GM21381 (cell line): ENCODE results near the gene GPN2.
"Not testable (repeated sequence)": the region's sequence is repeated elsewhere in the genome, so short reads cannot be mapped to it uniquely, and the experiment has no call there.

Source experiments
- ATAC-seq: cut with Tn5 transposase; IDR thresholded peaks from one replicate; pipeline ENCODE4 v1.9.1; 2021; ENCODE audit warnings: mild to moderate bottlenecking, moderate library complexity; ENCODE audit not compliant: unreplicated experiment

The GPN2 gene

DNA sequence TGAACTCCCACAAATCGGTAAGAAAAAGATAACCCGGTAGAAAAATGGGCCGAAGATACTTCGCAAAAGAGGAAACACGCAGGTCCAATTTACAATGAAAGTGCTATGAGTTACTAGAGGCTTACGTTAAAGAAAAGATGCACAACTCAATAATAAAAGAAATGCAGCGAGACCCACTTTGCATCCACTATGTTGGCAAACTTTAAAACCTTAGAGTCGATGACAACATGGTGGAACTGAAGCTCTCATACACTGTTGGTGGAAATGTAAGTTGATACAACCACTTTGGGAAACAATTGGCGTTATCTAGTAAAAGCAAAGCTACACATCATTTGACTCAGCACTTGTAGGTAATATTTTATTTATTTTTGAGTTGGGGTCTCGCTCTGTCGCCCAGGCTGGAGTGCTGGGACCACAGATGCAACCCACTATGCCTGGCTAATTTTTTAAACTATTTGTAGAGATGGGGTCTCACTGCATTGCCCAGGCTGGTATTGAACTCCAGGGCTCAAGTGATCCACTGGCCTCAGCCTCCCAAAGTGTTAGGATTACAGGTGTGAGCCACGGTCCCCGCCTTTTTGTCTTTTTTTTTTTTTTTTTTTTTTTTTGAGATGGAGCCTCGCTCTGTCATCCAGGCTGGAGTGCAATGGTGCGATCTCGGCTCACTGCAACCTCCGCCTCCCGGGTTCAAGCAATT, 10.9 kb upstream of the GPN2 start:
- ATAC-seq: no peak

DNA sequence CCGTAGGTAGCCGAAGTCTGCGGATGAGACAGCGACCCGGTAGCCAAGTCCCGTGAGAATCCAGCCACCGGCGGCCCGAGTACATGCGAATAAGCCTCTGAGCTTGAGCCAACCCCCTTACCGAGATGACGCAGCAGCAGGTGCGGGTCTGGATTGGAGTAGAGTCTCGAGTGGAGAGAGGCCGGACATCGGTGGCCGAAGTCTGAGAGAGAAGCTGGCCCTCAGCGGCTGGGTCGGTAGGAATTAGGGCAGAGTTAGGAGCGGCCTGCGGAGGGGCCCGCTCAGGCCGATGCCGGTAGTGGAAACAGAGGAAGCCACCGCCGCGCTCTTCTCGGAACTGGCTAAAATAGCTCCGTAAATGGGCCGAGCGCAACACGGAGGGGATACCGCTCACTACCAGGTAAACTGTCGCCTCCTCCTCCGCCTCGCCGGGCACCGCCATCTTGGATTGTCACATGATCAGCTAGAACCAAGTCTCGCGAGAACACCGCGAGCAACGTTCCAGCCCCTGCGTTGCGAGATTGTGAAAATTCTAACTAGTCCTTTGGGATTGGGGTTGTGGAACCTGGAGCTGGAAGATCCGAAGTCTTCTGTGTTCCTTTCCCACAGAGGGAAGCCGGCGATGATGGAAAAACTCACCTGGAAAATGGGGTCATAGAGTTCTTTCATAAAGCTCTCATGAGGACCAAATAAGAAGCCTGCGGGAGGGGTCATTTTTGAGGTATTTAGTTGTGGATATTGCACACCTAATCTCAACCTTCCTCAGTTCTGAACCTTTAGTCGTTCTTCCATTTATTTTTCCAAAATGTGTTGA, 10.1 kb upstream of the GPN2 start, which contains the start of gene GPATCH3:
Gene GPATCH3, minus strand, starts transcription at position 467 of the 814 bp plus-strand sequence. Its CDS starts 25 bp downstream, at position 442.
- ATAC-seq: peak; percentile 87

DNA sequence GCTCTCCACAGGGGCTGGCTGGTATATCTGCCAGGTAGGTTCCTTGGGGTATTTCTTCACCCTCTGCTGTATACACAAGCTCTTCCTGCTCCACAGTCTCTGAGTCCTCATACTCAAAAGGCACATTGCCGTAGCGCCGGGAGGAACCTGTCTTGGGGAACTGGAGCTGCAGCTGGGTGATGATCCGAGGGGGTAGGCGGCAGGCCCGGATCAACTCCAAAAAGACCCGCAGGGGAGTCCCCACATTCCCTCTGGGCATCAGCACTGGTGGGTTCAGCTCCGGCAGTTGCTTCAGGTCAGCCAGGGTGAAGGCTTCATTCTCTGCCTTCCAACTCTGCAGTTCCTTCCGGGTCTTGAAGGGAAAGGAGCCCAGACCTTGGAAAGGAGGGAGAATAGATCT, 7.3 kb upstream of the GPN2 start:
- no peak for ATAC-seq

DNA sequence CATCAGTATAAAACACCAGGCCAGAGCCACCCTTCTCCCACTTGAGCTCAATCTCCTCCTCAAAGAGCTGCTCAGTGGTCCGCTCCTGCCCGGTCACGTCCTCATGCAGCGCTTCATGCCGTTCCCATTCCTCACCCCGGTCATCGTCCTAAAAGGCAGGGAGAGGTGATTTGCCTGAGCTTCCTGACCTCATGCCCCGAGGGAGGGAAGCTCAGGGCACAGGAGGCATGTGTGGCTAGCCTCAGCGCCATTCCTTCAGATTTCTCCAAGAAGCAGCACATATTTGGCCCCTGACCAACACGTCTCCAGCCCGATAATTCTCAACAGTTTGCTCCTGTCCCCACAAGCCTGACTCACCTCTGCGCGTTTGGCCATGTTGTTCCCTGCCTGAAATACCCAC, 4.2 kb upstream of the GPN2 start:
- no peak for ATAC-seq

DNA sequence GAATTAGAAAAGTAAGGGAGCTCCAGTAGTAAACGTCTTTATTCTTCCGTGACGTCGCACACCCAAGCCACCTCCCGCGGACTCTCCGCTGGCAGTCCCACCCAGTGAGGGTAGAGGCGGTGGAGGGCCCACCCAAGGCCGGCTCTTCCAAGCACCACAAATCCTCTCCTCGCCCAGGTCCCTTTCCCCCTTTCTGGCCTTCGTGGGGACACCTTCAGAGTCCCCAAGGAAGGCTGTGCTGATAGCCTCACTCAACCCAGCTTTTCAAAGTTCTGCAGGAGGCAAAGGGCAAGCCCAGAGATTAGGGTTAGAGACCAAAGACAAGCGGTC, 349 bp upstream of the GPN2 start:
- peak; percentile 21 for ATAC-seq

DNA sequence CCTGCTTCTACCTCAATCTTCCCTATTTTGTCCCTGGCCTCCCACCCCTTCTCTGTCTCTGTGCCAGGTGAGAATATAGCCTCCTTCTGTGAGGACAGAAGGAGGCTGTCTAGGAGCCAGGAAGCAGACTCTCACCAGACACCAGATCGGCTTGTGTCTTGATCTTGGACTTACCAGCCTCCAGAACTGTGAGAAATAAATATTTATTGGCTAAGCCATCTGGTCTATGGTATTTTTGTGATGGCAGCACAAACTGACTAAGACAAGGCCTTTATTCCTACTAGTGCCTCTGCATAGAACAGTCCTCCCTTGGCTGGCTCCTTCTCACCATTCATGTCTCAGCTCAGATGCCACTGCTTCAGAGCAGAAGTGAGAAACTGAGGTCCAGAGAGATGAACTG, 1.9 kb downstream of the GPN2 start:
- no peak for ATAC-seq

DNA sequence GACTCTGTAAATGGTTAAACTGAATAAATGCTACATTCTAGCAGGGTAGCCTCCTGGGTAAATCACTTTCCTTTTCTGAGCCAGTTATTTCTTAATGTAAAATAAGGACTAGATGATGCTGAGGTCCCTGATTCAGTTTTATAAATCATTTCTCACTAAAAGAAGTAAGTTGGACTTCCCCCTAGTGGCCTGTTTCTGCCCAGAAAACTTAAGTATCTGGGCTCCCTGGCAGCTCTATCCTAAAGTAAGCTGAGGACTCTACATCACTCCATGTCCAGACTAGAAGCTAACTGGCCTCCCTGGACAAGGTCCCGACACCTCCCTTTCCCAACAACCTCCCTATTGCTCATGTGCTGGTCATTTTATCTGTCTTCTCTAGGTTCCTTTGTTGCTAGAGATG, 3.0 kb downstream of the GPN2 start:
- no peak for ATAC-seq

DNA sequence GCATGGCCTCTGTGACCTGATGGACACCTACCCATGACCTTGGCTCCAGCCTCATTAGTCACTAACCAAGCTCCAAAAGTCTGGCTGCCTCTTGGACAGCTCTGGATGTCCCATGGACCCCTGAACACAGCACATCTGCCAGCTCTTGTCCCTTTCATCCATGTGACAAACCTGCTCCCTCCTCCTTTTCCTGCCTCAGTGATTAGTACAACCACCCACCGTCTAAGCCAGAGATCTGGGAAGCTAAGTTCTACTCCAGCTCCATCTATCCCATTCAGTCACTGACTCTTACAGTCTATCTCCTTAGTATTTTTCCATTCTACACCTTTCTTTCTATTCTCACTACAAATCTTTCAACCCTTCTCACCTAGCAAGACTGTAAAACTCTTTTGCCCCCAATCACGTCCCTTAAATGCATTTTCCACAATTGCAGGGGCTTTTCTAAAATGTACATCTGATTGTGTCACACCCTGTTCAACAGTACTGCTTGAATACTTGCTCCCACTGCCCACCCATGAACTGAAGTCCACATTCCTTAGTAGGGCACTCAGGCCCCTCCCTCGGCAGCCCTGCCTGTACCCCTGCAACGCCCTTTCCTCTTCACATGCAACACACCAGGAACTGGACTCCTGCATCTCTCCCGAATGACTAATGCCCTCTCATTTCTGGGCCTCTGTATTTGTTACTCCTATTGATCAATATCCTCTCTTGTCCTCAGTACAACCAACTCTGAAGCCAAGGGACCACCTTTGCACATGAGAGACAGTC, 7.2 kb downstream of the GPN2 start:
- no peak for ATAC-seq

DNA sequence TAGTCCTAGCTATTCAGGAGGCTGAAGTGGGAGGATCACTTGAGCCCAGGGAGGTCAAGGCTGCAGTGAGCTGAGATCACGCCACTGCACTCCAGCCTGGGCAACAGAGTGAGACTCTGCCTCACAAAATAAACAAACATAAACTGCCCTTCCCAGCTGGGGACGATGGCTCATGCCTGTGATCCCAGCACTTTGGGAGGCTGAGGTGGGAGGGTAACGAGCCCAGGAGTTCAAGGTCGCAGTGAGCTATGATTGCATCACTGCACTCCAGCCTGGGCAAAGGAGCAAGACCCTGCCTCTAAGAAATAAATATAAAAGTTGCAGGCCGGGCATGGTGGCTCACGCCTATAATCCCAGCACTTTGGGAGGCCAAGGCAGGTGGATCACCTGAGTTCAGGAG, 8.5 kb downstream of the GPN2 start:
- ATAC-seq: not testable (repeated sequence)

DNA sequence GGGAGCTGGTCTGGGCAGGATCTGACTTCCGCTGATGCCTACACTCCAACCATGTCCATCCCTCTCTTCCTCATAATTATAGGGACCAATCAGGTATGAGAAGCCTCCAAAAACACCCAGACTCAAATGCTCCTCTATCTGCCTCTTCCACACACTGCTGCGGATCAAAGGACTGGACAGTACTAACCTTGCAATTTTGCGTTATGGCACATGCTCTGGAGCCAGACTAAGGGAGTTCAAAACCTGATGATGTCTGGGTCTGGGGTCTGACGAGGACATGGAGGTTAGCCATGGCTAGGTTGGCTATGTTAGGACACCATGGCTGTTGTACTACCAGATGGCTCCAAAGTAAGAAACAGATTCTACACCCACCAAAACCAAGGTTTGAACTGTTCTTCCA, 10.3 kb downstream of the GPN2 start:
- ATAC-seq: no peak

DNA sequence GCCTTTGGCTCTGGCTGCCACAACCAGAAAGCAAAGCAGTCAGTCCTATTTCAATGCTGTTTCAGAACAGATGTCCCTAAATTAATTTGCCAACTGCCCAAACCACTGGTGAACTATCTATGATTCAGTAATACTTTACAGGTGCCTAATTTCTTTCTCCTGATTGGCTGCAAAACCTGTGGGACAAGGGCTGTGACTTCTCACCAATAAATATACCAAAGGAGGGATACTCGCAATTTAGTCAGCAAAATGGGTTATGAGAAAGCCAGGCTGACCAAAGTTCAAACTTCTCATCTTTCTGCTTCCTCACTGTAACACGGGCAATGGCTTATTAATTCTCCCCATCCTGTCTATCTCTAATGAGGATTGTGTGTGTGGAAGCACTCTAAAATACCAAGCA, 12.8 kb downstream of the GPN2 start:
- ATAC-seq: no peak

DNA sequence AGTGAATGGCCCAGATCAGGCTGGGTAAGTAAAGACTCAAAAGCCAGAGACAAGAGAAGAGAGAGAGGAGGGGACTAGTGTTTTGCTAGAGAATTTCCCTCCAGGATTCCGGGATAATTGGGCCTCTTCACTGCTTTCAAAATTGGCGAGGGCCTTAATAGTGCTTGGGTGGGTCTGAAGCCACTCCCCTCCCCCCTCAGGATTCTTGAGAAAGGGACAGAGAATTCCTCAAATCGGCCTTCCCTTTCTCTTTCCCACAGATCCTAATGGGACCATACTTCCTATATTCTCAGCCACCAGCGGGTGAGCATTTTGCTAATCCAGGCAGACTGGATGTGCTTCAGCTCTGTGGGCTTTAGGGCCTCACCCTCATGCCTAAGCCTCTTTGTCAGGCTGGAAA, 15.2 kb downstream of the GPN2 start:
- no peak for ATAC-seq

DNA sequence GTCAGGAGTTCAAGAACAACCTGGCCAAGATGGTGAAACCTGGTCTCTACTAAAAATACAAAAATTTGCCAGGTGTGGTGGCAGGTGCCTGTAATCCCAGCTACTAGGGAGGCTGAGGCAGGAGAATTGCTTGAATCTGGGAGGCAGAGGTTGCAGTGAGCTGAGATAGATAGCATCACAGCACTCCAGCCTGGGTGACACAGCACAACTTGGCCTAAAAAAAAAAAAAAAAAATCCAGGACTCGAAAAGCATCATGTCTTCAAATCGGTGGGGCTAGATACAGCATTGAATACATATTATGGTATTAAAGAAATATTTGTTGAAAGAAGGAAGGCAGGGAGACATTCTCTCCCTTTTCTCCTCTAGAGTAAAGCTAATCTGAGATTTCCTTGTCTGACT, 17.0 kb downstream of the GPN2 start:
- not testable (repeated sequence) for ATAC-seq

DNA sequence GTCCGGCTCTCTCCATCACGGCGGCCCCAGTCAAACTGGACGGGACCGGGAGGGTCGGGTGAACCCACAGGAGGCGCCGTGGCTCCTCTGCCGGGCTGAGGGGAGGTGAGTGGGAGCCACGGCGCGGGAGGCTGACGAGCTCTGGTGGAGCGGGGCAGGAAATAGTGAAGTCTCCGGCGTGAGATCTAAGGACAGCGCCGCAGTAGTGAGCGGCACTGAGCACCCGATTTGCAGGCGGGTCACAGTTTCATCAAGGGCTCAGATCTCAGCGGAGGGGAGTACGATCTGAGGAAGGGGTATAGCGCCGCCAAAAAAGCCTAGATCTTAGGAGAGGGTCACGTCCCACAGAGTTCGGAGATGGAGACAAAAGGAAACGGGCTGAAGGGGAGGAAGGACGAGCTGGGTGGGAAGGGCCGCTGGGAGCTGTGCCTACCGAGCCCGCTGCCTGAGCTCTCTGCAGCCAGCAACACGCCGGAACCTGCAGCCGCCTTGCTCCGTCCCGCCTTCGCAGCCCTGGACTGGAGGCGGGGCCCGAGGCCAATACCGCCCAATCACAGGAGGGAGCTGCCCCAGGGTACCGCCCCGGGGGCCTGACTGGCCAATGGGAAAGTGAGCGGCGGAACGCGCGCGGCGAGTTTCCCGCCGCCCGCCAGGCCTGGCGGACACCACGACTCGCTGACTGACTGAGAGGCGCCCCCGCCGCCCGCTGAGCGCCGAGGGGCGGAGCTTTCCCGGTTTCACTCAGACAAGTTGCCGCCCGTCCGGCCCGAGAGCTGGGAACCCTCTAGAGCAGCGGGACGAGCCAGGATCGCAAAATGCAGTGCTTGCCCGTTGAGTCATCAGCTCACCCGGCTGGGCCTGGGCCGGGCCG, 25.2 kb downstream of the GPN2 start:
- peak; percentile 91 for ATAC-seq

DNA sequence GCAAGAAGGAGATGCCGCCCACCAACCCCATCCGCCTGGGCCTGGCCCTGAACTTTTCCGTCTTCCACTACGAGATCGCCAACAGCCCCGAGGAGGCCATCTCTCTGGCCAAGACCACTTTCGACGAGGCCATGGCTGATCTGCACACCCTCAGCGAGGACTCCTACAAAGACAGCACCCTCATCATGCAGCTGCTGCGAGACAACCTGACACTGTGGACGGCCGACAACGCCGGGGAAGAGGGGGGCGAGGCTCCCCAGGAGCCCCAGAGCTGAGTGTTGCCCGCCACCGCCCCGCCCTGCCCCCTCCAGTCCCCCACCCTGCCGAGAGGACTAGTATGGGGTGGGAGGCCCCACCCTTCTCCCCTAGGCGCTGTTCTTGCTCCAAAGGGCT, 26.4 kb downstream of the GPN2 start:
- no peak for ATAC-seq

DNA sequence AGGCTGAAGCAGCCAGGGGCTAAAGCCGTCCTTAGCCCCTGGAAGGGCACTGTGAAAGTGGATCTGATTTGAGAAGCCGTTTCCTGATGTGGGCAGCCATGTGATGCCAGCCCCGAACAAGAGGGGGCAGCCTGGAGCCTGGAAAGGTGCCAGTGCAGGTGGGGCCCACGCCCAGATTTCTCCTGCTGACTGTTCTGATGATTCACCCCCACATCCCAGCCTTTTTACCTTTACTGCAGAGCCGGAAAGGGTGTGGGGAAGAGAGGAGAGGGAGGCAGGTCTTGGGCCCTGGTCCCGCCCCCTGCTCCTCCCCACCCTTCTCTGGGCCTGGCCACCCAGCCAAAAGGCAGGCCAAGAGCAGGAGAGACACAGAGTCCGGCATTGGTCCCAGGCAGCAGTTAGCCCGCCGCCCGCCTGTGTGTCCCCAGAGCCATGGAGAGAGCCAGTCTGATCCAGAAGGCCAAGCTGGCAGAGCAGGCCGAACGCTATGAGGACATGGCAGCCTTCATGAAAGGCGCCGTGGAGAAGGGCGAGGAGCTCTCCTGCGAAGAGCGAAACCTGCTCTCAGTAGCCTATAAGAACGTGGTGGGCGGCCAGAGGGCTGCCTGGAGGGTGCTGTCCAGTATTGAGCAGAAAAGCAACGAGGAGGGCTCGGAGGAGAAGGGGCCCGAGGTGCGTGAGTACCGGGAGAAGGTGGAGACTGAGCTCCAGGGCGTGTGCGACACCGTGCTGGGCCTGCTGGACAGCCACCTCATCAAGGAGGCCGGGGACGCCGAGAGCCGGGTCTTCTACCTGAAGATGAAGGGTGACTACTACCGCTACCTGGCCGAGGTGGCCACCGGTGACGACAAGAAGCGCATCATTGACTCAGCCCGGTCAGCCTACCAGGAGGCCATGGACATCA, 27.1 kb downstream of the GPN2 start, which contains the start of gene SFN:
Gene SFN, plus strand, starts transcription at position 369 of the 904 bp plus-strand sequence. Its CDS starts 64 bp downstream, at position 433.
- no peak for ATAC-seq

DNA sequence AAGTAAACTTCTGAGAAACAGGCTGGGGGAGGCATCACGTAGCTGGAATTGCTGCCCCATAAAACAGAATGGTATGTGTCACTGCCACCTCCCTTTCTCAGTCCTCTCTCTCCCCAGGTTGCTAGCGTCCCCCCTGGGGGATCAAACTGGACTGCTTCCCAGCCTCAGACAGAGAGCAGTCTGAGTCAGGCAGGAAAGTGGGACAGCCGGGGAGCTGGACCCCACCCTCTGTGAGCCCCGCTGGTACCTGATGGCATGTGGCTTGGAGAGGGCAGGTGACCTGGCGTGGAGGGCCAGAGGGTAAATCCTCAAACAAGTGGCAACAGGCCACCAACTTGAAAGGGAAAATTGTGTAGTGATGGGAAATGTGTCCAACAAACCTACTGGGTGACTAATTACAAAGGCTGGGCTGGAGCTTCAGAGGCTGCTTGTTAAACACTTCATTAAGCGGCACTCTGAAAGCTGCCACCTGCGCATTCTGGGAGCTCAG, 28.1 kb downstream of the GPN2 start:
- no peak for ATAC-seq

DNA sequence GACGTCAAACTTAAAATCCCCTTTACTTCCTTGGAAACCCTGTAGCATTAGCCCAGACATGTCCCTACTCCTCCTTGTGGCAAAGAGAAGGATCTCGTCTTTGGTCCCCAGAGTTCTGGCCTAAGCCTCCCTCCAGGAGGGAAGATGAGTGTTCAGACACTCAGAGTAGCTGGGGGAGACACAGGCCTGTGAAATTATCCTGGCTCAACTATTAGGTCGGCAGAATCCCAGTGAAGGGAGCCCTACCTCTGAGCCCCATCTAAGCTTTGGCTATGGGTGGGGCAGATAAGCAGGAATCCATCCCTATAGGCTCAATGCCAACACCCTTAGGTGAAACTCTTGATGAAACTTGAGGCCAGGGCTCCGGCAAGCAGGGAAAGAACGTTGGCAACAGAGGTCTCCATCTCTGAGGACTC, 28.8 kb downstream of the GPN2 start:
- no peak for ATAC-seq

DNA sequence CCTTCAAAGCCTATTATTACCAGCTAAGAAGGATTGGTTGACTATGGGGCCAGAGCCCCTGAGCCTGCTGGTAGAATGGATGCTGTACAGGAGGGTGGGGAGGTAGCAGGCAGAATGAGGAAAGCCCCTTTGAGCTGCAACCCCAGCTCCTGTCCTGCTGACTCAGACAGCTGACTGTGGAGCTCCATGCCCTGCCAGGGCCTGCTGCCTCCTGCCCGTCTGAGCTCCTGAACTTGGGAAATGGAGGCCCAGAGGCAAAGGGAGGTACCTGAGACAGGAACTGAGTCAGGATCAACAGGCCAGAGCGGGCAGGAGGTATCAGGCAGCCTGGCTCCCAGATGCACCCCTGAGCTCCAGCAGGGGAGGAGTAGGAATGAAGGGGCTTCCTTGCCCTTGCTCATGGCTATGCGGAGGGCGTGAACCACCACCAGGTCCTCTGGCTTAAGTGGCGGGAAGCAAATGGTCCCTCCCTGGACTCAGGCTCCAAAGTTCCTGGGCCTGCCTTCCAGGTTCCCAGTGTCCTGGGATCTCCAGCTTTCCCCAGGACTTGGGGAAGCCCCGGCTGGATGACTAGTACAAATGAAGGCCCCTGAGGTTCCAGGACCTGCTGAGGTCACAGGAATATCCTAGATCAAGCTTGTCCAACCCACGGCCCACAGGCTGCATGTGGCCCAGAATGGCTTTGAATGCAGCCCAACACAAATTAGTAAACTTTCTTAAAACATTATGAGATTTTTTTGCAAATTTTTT, 31.0 kb downstream of the GPN2 start:
- ATAC-seq: no peak
